ENCODE data around the gene TRAF3IP1.

- no peak for TF ChIP-seq POLR2A (IDR thresholded peaks at IDR 0.05)
- no peak for TF ChIP-seq CTCF (IDR thresholded peaks at IDR 0.05)
- TF ChIP-seq POLR2AphosphoS5 (IDR thresholded peaks at IDR 0.05), result no peak
These were observed 126.1 kb downstream of the TRAF3IP1 start for GRCh38 chr2:238446371-238446770.
